Activated CD8-positive, alpha-beta memory T cell treated with anti-CD3 and anti-CD28 coated beads for 36 hours (primary cell): ENCODE data around the gene SHMT1. TPM values are rescaled to one million over a fixed set of nuclear protein-coding genes. Genes with fewer than 3 reads are reported as not detected.
"Not testable (repeated sequence)": the region's sequence is repeated elsewhere in the genome, so short reads cannot be mapped to it uniquely, and the experiment has no call there.

ENCODE experiments used
- CTCF ChIA-PET: fragments of 350-600 bp; sonication (Branson Sonifier 250); formaldehyde crosslinking; loops from one replicate; lab custom pipeline; 2021; ENCODE audit warnings: antibody characterized with exemption; lab: Charles Lee
- POLR2A ChIA-PET: fragments of 350-600 bp; sonication (Branson Sonifier 250); formaldehyde crosslinking; loops from one replicate; lab custom pipeline; 2021; ENCODE audit warnings: antibody characterized with exemption; lab: Charles Lee
- total RNA-seq, 2 experiments: library from RNA; stranded (reverse); gene quantifications; one replicate each; pipeline ENCODE4 v1.2.3, GENCODE V29; 2021

The SHMT1 gene
- total RNA-seq, 2 experiments from 2014 or later = 49.6 to 50.4 TPM

GRCh38 chr17:18379246-18380146 is 16.1 kb upstream of the SHMT1 start:
- CTCF ChIA-PET = no interaction called here
- POLR2A ChIA-PET = no interaction called here

DNA sequence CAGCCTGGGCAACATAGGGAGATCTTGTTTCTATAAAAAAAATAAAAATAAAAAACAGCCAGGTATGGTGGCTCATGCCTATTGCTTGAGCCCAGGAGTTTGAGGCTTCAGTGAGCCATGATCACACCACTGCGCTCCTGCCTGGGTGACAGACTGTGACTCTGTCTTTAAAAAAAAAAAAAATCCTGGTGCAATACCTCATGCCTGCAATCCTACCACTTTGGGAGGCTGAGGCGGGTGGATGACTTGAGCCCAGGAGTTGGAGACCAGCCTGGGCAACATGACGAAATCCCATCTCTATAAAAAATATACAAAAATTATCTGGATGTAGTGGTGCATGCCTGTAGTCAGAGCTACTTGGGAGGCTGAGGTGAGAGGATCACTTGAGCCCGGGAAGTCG is 15.3 kb upstream of the SHMT1 start:
- POLR2A ChIA-PET, CTCF ChIA-PET: not testable (repeated sequence)

DNA sequence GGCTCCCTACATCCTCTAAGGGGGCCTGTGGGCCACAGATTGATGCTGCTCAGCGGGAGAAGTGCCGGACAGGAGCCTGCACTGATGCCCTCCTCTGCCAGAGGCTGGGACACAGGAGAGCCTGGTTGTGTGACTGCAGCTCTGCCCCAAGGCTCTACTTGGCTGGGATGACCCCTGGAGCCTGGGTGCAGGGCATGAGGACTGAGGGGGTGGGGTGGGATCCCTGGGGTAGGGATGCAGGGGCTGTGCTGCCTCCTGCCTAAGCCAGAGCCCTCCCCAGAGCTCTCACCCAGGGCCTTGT is 14.8 kb upstream of the SHMT1 start:
- ChIA-PET CTCF (no interaction called here), POLR2A (no interaction called here)

- CTCF ChIA-PET = no interaction called here
- POLR2A ChIA-PET = no interaction called here
Observed at GRCh38 chr17:18377437-18378204, 14.3 kb upstream of the SHMT1 start, which contains the start of gene EVPLL. Gene EVPLL (plus strand): TSS chr17:18377778. CDS start chr17:18380938, 3,160 bp downstream.

DNA sequence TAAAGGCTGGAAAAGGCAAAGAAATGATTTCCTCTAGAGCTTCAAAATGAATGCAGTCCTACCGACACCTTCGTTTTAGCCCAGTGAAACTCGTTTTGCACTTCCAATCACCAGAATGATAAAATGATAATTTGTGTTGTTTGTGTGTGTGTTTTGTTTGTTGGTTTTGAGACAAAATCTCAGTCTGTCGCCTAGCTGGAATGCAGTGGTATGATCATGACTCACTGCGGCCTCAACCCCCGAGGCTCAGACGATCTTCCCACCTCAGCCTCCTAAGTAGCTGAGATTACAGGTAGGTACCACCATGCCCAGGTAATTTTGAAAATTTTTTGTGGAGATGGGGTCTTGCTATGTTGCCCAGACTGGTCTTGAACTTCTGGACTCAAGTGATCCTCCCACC is 10.9 kb upstream of the SHMT1 start:
- POLR2A ChIA-PET = no interaction called here
- CTCF ChIA-PET = no interaction called here

DNA sequence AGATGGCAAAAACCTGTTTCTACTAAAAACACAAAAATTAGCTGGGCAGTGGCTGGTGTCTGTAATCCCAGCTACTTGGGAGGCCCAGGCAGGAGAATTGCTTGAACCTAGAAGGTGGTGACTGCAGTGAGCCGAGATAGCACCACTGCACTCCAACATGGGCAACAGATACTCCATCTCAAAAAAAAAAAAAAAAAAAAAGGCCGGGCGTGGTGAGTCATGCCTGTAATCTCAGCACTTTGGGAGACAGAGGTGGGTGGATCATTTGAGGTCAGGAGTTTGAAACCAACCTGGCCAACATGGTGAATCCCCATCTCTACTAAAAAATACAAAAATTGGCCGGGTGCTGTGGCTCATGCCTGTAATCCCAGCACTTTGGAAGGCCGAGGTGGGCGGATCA is 9.8 kb upstream of the SHMT1 start:
- POLR2A ChIA-PET, CTCF ChIA-PET: not testable (repeated sequence)

- ChIA-PET POLR2A (no interaction called here), CTCF (no interaction called here)
Observed at GRCh38 chr17:18371455-18371854, 8.1 kb upstream of the SHMT1 start.

GRCh38 chr17:18370761-18371160 is 7.4 kb upstream of the SHMT1 start:
- CTCF ChIA-PET = no interaction called here
- POLR2A ChIA-PET = no interaction called here

GRCh38 chr17:18368946-18369345 is 5.6 kb upstream of the SHMT1 start:
- ChIA-PET CTCF (no interaction called here), POLR2A (no interaction called here)

DNA sequence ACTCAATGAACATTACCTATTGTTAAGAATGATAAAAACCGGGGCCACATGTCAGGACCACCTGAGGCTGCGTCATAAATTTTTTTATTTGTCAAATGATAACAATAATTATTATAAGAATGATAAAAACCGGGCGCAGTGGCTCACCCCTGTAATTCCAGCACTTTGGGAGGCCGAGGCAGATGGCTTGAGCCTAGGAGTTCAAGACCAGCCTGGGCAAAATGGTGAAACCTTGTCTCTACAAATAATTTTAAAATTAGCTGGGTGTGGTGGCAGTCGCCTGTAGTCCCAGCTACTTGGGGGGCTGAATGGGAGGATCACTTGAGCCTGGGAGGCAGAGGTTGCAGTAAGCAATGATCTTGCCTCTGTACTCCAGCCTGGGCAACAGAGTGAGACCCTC is 816 bp upstream of the SHMT1 start:
- POLR2A ChIA-PET = no interaction called here
- CTCF ChIA-PET = no interaction called here

GRCh38 chr17:18362698-18363100 is 651 bp downstream of the SHMT1 start:
- ChIA-PET CTCF (interaction anchor here (1.1 kb wide), 1 partner anchor 114 kb away, joined by 3 read pairs; no protein-coding TSS in a partner anchor), POLR2A (no interaction called here)

DNA sequence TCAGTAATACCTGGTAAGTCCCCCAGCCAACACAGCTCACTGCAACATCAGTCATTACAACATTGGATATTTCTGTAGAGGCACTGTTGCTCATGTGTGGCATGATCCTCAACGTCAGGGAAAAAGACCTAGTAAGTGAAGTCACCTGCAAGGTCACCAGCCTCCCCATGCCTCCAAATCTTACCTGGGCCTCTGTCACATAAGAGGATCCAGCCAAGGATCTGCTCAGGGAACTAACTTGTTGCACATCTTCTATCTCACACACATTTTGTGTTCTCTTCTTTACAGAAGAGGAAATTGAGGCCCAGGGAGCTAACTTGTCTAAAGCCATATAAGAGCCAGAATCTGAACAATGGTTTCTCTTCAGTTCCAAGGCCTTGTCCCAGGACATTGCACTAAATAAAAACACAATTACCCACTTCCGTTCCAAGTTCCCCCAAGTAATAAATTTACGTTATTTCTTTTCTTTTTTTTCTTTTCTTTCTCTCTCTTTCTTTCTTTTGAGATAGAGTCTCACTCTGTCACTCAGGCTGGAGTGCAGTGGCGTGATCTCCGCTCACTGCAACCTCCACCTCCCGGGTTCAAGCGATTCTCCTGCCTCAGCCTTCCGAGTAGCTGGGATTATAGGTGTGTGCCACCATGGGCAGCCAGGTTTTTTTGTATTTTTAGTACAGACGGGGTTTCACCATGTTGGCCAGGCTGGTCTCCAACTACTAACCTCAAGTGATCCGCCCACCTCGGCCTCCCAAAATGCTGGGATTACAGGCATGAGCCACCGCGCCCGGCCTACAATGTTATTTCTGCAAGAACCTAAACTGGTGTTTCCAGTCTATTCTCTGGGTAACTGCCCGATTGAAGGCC is 1.3 kb downstream of the SHMT1 start:
- CTCF ChIA-PET = interaction anchor here (0.7 to 1.1 kb wide), 2 partner anchors 113 to 181 kb away, joined by 3 read pairs; no protein-coding TSS in a partner anchor
- POLR2A ChIA-PET = no interaction called here

GRCh38 chr17:18360518-18360917 is 2.8 kb downstream of the SHMT1 start:
- CTCF ChIA-PET = no interaction called here
- POLR2A ChIA-PET = interaction anchor here (0.7 kb wide), 2 partner anchors 135 to 881 kb away, joined by 3 to 4 read pairs; partner anchors contain the start of gene LLGL1

GRCh38 chr17:18356624-18357023 is 6.7 kb downstream of the SHMT1 start:
- ChIA-PET CTCF (interaction anchor here (0.6 kb wide), 1 partner anchor 605 kb away, joined by 6 read pairs; no protein-coding TSS in a partner anchor), POLR2A (no interaction called here)

DNA sequence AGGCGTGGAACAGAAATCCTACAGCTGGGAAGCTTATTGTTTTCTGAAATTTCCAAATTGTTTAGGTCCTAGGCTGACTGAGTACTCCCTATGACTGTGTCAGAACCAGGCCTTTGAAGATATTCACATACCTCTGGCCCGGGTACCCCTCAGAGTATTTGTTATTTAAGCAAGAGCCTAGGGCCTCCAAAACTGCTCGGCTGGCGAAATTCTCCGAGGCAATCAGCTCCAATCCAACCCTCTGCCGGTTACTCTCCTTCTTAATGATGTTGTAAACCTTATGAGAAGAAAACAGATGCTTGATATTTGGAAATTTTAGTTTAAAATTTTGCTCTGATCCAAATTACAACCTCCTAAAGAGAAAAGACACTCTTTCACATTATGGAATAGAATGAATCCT is 9.8 kb downstream of the SHMT1 start:
- ChIA-PET CTCF (no interaction called here), POLR2A (no interaction called here)

DNA sequence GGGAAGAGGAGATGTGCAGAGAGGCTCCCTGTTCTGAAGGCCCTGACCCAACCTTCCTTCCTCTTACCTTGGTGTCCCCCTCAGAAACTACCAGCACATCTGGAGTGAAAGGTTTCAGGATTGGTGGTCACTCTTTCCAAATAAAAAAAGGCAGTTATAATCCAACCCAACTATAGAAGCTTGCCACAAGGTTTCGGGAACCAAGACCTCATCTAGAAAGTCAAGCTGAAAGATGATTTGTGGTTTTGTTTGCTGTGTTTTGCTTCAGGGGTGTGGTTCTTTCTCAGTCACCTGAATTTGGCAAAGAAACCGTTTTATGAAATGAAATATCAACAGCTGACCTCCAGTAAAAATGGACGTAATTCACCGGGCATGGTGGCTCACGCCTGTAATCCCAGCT is 19.3 kb downstream of the SHMT1 start:
- ChIA-PET CTCF (no interaction called here), POLR2A (no interaction called here)

- ChIA-PET CTCF (no interaction called here), POLR2A (no interaction called here)
Observed at GRCh38 chr17:18339933-18340332, 23.4 kb downstream of the SHMT1 start.

- CTCF ChIA-PET, POLR2A ChIA-PET: not testable (repeated sequence)
Observed at GRCh38 chr17:18338158-18338557, 25.2 kb downstream of the SHMT1 start.

DNA sequence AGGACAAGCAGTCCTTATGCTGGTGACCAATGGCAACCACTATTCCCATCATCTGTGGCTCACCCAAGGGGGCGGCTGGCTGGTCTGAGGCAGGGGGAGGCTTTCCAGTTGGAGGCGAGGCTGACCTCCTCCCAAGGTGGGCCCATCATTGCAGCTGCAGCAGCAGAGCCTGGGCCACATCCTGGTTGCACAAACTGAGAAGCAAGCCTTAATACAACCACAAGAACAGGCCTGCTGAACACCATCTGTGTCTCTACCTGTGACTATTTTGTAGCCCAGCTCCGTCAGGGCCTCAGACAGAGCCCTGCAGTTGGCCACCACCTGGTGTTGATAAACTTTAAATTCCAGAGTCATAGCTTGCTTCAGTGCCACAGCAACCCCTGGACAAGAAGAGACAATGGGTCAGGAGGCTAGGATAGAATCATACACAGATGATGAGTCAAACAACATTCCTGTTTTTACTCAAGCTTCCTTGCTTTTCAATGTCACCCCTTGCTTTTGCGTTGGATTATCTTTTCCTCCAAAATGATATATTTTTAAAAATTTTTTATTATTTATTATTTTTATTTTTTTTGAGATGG is 30.4 kb downstream of the SHMT1 start:
- POLR2A ChIA-PET = interaction anchor here (0.7 to 1.0 kb wide), 2 partner anchors 162 to 193 kb away, joined by 3 read pairs; no protein-coding TSS in a partner anchor

More for the DNA sequence above, 30.4 kb downstream of the SHMT1 start:
- CTCF ChIA-PET = no interaction called here
